HG03460 (cell line): Measurements from ENCODE around the gene NRP2.

Source experiments
- ATAC-seq: cut with Tn5 transposase; IDR thresholded peaks from one replicate; pipeline ENCODE4 v1.9.1; 2021; ENCODE audit not compliant: unreplicated experiment

NRP2 gene

DNA sequence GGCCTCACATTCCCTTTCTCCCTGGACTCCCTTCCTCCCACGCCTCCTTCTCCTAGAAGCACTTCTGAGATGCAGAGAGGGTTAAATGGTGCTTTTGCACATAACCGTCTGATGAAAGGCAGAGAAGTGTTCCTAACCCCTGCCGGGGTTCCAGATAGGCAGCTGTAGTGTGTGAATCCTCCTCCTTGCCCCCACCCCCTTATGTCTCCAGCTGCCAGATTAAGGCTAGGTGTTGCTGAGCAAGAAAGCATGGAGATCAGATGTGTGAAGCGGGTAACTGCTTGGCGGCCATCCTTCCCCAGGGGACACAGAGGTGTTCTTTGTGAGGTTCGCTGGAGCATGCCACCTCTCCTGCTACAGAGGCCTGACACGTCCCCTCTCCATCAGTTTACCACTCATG lies 88.3 kb downstream of the NRP2 start:
- no peak for ATAC-seq

DNA sequence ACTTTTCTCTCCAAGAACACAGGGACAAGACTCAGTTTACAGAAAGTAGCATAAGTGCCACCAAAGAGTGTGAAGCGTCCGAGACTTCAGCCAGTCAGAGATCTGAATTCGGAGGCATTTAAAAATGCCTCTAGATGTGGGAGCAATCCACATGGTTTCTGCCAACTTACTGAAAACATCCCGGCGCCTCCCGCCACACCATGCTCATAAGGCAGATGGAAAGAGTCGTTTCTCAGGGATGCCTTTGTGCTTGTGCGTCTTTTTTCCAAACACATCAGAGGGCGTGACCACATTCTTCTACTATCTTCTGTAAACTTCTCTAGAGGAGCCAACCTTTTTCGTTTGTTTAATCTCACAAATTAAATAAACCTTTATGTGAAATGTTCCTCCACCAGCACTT lies 88.7 kb downstream of the NRP2 start:
- ATAC-seq, result no peak

DNA sequence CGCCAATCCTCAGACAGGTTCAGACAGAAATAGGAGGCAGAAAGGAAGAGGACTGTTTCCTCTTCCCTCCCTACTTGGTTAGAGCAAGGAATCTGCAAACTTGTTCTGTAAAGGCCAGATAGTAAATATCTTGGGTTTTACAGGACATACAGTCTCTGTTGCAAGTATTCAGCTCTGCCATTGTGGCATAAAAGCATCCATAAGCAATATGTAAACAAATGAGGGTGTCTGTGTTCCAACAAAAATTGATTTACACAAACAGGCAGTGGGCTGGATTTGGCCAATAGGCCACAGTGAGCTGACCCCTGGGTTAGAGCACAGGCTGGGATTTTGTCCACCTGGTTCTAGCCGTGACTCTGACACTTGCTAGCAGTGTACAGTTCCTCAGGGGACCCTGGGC lies 89.4 kb downstream of the NRP2 start:
- ATAC-seq, result no peak

DNA sequence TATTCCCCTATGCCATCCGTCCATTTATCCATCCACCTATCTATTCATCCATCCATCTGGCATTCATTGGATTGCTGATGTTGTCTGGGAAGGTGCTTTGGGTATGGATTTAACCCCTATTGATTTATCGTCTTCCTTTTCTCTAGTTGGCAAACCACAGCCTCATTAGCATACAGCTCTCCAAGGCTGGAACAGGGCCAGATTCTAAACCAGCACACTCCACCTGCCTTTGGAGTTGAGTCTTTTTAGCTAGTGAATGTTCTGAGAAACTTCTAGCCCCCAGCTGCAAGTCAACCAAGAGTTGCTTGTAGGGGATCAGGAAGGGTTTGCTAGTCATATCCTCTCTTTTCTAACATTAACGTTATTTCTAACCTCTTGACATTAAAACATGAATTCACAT lies 90.7 kb downstream of the NRP2 start:
- no peak for ATAC-seq

DNA sequence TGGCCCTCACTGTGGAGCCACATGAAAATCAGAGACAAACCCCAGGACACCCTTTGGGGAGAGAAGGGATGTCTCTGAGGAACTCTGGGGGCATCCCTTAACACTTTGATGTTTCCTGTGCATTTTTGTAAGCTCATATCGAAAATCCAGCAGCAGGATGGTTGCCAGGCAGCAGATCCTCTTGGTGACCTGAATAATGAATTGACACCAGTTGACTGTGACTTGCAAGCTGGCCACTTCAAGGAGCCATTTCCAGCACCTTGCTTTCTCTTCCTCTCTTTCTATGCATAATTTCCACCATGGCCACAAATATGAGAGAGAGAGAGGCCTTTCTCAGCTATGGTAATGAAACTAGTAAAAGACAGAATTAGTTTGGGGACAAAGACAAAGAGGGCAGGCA lies 91.7 kb downstream of the NRP2 start:
- ATAC-seq, result no peak

DNA sequence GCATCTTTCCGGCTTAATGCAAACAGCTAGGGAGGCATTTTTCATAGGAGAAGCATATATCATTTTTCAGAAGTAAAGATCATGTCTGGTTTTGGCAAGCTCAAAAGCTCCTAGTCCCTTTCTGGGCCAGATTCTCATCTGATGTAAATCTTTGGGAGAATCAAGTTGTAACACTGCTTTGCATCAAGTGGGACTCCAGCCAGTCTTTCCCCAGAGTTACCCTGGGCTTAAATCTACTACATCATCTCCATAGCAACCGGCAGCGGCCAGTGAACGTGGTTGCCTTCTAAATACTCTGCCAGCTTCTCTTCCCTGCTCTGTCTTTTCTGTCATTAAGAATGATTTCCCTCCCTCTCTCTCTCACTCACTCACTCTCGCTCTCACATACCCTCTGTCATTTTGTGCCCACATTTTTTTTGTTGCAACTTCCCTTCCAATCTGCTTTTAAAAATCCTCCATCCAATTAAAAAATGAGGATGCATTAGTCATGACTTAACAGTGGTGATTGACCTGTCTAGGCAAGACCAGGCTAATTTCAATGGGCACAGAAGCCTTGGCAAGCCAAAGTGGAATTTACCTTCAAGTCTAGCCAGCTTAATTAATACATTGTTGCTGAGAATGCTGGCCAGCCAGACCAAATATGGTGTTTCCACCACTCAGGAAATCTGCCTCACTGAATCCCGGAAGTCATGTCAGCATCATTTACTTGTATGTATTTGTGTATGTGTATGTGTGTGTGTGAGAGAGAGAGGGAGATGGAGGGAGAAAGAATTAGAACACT lies 93.0 kb downstream of the NRP2 start:
- no peak for ATAC-seq

DNA sequence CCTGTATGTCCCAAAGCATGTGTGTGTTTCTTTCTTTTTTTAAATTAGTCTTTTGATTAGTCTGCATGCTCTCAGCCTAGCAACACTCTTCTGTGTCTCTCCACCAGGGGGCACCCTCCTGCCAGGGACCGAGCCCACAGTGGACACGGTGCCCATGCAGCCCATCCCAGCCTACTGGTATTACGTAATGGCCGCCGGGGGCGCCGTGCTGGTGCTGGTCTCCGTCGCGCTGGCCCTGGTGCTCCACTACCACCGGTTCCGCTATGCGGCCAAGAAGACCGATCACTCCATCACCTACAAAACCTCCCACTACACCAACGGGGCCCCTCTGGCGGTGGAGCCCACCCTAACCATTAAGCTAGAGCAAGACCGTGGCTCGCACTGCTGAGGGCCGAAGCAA lies 93.8 kb downstream of the NRP2 start:
- no peak for ATAC-seq

DNA sequence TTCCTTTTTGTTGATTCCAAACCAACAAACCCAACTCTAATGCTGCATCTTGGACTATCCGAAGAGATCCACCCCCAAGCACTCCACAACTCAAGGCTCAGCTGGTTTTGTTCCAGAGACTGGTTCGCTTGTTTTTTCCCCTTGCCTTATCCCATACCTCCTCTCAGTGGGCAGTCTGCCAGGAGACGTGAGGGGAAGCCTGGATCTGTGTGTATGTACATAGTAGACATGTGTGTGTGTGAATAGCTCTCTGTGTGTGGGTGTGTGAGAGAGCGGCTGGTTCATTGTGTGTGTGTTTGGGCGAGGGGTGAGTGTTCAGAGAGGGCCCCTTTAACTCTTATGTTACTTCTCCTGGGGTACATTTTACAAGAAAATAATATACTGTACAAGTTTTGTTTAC lies 94.4 kb downstream of the NRP2 start:
- ATAC-seq, result no peak

DNA sequence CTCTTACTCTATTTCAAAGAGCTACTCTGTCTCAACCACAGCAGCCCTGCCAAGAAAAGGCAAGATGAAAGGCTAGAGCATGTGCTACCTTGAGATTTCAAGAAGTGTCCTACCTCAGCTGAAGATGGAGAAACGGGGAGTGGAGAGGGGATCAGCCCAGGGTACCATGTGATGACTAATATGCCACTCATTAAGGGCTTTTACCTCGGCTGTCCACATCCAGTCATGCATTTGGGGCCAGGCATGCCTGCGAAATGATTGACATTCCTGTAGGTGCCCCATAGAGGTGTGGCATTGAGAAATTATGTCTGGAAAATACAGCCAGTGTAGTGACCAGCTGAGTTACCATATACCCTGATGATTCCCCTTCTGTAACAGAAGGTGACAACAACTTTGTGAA lies 96.1 kb downstream of the NRP2 start:
- ATAC-seq, result no peak

DNA sequence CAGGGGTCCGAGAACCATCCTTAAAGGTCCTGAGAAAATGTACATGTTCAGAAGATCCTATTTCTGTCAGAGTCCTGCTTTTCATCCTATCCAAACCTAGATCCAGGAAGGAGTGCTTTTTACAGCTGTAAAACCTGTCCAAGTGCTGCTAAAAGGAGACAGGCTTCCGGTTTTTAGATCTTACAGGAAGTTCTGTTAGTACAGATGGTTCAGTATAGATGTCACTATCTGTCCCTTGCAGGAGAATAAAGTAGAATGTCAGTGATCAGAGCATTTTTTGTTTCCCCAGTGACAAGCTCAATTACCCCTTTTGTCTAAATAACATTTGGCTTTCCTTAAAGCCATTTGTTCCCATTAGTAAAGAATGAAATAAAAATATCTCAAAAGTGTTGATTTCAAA lies 98.3 kb downstream of the NRP2 start:
- ATAC-seq, result no peak

DNA sequence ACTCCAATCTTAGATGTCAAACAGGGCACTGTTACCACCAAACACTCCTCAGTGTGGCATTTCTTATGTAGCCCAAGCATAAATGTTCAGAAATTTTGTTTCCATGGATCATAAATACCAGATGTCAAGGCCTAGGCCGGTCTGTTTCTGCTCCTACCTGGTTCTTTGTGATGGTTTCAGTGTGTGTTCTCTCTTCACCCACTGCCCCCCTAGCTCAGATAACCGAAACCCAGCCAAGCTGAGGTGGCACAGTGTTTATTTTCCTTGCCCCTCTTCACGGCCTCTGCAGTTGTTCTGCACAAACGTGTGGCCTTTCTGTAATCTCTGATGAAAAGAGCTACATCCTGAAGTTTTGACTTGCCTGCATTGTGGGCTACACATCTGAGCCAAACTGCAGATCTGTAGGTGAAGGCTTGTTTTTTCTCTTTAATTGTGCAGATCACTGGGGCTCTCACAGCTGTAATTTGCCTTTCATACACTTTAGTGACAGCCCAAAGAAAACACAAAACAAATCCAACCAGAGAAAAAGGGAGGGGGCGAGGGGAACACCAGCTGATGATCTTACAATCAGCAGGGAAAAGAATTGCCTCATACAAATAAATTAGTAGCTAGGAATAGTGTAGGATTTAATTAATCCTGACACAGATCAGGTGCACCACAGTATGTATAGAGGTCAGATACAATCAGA lies 99.1 kb downstream of the NRP2 start:
- no peak for ATAC-seq

DNA sequence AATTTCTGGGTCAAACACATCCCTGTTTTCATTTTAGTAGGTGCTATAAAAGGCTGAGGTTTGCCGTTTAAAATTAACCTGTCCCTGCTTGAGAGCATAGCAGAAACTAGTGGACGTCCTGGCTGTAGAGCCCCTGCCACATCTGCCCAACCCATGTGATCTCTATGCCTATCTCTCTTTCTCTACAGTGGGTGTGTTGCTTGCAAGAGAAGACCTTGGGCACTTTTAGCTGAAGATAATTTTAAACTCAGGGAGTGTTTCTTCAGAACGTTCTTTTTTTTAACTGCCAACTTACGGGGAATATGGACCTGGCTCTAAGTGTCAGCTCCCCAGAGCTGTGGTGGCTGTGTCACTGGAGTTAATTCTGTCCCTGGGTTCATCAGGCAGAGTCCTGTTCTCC lies 100.6 kb downstream of the NRP2 start:
- no peak for ATAC-seq

DNA sequence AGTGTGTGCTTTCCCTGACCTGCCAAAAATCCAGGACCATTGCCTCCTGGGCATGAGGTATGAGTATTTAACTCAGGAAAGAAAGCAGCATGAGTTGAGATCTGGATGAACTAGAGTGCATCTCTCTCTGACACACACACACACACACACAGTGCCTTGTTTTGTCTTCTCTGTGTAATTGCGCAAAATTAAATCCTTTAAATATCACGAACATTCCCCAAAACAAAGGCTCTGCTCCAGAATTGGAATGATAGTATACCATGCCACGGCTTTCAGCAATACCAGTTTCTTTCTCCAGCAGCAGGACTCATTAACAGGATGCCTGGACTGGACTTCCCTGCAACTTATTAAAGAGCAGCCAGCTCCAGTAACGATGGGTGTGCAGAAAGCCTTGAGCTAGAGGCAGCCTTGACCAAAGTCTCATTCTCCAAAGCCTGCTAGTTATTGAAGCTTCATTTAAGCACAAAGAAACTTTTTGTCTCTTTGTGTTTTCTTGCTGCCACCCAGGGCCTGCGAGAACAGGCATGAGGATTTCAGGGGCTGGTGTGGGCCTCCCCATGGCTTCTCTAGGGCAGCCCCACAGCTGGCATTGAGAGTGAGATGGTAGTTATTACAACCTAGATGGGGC lies 101.7 kb downstream of the NRP2 start:
- ATAC-seq, result no peak

DNA sequence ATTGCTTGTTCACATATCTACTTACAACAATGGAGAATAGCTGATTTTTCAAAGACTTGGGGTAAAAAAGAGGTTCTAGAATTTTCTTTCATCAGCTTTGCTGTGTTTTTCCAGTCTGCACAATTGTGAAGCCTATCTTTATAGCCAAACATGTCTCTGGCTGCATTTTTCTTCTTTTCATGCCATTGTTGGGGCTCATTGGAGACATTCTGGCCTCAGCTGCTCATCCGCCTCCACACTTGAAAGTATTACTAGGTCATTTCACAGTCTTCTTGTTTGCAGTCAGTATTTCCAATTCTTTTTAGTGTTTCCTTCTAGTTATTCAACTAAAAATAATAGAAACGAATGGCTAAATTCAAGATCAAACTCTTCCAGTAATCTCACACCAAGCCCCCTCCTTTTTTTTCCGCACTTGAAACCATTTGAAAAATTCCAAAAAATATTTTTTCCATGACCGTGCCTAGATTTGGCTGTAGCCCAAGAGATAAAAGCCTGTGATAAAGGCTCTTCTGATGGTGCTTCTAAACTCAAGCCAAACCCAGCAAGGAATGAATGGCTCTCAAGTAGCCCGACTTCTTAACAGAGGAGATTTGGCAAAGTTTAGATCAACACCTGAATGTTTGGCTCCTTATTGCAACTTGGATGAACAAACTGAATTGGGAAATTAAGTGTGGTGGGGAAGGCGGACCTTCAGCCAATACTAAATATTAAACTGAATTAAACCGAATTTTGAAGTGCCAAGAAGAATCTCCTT lies 103.4 kb downstream of the NRP2 start:
- no peak for ATAC-seq

DNA sequence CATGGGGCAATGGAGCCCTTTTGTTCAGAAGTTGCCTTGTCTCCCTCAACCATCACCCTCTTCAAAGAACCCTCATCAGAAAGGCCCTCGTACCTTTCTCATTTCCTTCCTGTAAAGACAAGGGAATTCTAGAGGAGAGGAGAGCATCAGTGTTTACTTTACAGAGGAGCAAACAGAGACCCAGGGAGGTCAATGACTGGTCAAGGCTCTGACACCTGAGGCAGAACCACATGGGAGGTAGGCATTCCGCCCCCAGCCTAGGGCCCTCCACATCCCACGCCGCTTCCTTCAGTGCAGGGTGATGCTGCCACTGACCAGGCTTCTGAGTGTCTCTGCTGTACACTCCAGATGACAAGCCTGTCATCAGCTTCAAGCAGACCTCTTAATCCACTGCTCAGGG lies 104.7 kb downstream of the NRP2 start:
- no peak for ATAC-seq

DNA sequence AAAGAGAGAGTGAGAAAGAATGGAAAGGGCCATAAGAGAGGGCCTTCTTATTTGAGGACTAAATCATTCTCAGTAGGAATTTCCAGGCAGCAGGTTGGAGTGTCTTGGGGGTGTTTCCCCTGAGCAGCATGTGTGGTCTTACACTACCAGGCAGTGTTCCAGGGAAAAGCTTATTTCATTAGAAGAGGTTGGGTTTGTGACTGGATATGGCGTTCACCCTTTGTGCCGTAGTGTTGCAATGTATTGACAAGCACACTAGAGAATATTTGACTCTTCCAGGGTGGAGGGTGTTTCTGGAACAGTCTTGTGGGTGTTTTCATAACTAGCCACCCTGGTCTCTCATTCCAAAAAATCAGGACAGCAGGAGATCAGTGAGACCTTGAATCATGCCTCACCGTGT lies 105.5 kb downstream of the NRP2 start:
- ATAC-seq, result no peak

DNA sequence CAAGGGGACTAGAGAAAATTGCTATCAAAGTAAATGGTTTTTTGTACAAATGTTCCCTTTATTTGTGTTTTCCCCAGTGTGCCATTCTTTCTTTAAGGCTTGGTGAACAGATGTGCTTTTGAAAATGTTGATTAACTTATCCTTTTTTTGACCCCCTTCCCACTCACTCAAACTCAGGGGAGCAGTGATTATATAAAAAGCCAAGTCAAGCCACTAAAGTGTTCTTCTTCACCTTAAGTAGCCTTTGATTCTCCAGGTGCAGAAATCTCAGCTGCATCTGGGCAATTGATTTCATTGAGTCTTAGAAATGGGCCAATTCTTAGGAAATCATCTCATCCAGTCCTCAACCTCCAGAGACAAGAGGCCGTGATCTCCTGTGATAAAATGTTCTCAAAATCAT lies 107.6 kb downstream of the NRP2 start:
- no peak for ATAC-seq

DNA sequence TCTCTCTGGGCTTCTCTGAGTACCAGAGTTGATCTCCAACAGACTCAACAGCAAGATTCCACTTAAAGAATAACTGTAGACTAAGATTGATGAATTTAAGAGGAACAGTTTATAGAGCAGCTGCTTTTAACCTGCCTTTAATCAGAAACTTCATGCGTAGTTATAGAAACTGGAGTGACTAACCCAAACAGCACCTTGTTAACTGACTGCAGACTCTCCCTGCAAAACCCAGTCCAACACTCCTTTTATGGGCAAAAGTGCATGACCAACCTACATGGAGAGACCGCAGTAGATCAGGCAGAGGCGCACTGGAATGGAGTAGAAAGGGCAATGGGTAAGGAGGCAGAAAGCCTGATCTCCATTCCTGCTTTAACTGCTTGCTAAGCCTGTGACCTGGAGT lies 110.6 kb downstream of the NRP2 start:
- ATAC-seq, result no peak

DNA sequence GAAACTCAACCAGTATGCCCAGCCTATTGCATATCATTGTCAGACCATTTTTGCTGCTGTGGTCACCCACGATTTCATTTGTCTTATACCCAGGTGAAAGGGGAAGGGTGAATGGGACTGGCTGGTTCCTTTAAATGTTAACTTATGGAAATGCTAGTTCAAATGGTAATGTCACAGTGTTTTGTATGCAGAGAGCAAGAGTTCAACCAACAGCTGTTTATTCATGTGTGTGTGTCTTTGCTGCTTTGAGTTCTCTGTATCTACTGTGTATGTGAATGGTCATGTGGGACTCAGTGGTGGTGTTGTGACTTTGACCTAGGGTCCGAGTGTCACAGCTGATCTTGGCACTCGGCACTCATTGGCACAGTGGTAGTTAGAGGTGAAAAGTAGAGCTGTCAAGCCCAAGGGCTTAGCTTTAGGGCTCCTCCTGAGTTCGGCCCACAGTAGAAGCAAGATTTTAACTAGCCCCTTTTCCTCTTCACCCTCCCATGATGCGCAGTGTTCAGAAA lies 114.6 kb downstream of the NRP2 start:
- ATAC-seq, result no peak

DNA sequence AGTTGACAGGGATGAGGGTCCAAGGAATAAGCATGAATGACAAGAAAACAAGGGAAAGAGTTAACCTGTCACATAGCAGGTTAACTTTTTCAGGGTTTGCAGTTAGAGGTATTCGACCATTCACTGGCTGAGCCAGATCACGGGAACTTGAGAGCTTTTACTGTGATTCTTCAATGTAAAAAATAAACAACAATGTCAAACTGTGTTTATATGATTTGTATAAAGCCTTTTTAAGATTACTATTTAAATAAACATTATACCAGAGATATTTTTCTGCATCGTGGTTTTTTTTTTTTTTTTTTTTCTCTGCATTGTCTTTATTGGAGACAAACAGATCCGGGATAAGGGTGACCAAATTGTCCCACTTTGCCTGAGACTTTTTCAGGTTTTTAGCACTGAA lies 115.6 kb downstream of the NRP2 start:
- no peak for ATAC-seq

DNA sequence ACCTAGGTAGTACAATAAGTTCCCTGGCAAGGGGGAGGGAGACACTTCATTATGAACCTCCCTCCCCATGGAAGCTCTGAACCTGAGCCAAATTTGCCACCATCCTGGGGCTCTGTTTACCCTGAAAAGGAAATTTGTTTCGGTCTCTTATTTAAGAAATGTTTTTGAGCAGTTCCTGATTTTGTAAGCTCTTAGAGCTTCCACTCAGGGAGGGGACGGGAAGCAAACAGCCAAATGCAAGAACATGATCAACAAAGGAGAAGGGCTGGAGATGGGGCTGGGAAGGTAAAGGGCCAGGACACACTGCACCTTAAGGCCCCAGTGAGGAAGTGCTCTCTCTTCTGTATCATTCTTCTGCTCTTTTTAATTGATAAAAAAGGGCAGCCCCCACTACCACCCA lies 117.9 kb downstream of the NRP2 start:
- no peak for ATAC-seq

DNA sequence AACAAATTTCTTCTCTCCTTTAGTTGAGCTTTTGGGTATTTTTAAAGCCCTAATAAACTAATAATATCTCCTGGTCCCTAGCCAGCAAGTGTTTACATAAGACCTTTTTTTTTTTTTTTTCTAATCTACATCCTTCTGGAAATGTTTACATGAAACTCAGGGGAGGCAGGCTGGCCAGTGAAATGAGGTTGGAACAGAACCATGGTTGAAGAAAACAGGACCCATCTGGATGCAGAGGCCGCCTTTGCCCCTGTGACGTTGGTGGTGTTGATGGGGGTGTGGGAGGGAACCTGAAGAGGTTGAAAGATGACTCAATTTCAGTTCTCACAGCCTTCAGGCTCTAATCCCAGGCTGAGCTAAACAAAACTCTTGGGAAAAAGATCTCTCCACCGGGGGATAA lies 118.5 kb downstream of the NRP2 start:
- no peak for ATAC-seq
